ENCODE data around the gene PIMREG. TPM values are rescaled to one million over a fixed set of nuclear protein-coding genes. Genes with fewer than 3 reads are reported as not detected.
A peak's percentile ranks its signal among the peaks of the same experiment; 100 is the strongest.

The PIMREG gene
- polyA plus RNA-seq, 1 experiment = 54.5 TPM

GRCh38 chr17:6428207-6428965 lies 15.9 kb upstream of the PIMREG start:
- ChIA-PET CTCF (interaction anchor here (0.6 to 1.4 kb wide), 2 partner anchors 10 to 16 kb away, joined by 3 to 5 read pairs; no protein-coding TSS in a partner anchor), POLR2A (no interaction called here)
- Histone ChIP-seq H3K27me3 (ENCODE audit: control insufficient read depth, insufficient read depth, low read length) (peaks cover 3% of the 10 kb centered on the region; the same call in 1 of the 2 replicates), H3K36me3 (ENCODE audit: control insufficient read depth, insufficient read depth, low read length) (no peaks in the 10 kb centered on the region), H3K4me3 (ENCODE audit: low read depth, low read length) (no peak overlapping the region)
- no peak for TF ChIP-seq CTCF (IDR thresholded peaks at IDR 0.05; ENCODE audit: insufficient read depth, low read depth, low read length)
- no peak for DNase-seq (ENCODE audit: low read depth)

GRCh38 chr17:6429266-6429665 lies 15.0 kb upstream of the PIMREG start:
- no peaks in the 10 kb centered on the region for H3K36me3 ChIP-seq (ENCODE audit: control insufficient read depth, insufficient read depth, low read length)
- CTCF ChIA-PET = no interaction called here
- no peak overlapping the region for H3K4me3 ChIP-seq (ENCODE audit: low read depth, low read length)
- TF ChIP-seq CTCF (IDR thresholded peaks at IDR 0.05; ENCODE audit: insufficient read depth, low read depth, low read length) = no peak
- POLR2A ChIA-PET = no interaction called here
- no peak for DNase-seq (ENCODE audit: low read depth)
- H3K27me3 ChIP-seq (ENCODE audit: control insufficient read depth, insufficient read depth, low read length) = 0 out of 2 replicates have a peak, but pooled peaks cover 3% of the 10 kb centered on the region

GRCh38 chr17:6430769-6431168 lies 13.5 kb upstream of the PIMREG start:
- Histone ChIP-seq H3K27me3 (ENCODE audit: control insufficient read depth, insufficient read depth, low read length) (0 out of 2 replicates have a peak, but pooled peaks cover 3% of the 10 kb centered on the region), H3K36me3 (ENCODE audit: control insufficient read depth, insufficient read depth, low read length) (no peaks in the 10 kb centered on the region), H3K4me3 (ENCODE audit: low read depth, low read length) (no peak overlapping the region)
- CTCF ChIA-PET = interaction anchor here (0.7 to 1.7 kb wide), 3 partner anchors 18 to 1182 kb away, joined by 3 to 4 read pairs (median 3); no protein-coding TSS in a partner anchor
- no peak for DNase-seq (ENCODE audit: low read depth)
- POLR2A ChIA-PET = no interaction called here
- peak; percentile 38 for TF ChIP-seq CTCF (IDR thresholded peaks at IDR 0.05; ENCODE audit: insufficient read depth, low read depth, low read length)

- H3K4me3 ChIP-seq (ENCODE audit: low read depth, low read length) = no peak within 1 kb of the TSS
- H3K36me3 ChIP-seq (ENCODE audit: control insufficient read depth, insufficient read depth, low read length) = no peaks in the 10 kb centered on the region
- TF ChIP-seq CTCF (IDR thresholded peaks at IDR 0.05; ENCODE audit: insufficient read depth, low read depth, low read length) = no peak
- POLR2A ChIA-PET = no interaction called here
- no peak for DNase-seq (ENCODE audit: low read depth)
- CTCF ChIA-PET = interaction anchor here (1.3 to 3.9 kb wide), 10 partner anchors 9 to 1185 kb away, joined by 3 to 40 read pairs (median 8); partner anchors contain the start of gene PIMREG
- H3K27me3 ChIP-seq (ENCODE audit: control insufficient read depth, insufficient read depth, low read length) = peaks cover 4% of the 10 kb centered on the region
Measured at GRCh38 chr17:6435051-6435450, 9.2 kb upstream of the PIMREG start, which contains the start of gene AIPL1. Gene AIPL1 (minus strand): TSS chr17:6435121. CDS start chr17:6435104, 17 bp downstream.

GRCh38 chr17:6435968-6436367 lies 8.3 kb upstream of the PIMREG start:
- POLR2A ChIA-PET = no interaction called here

More at GRCh38 chr17:6435968-6436367, 8.3 kb upstream of the PIMREG start:
- no peak for DNase-seq (ENCODE audit: low read depth)
- Histone ChIP-seq H3K36me3 (ENCODE audit: control insufficient read depth, insufficient read depth, low read length) (no peaks in the 10 kb centered on the region), H3K4me3 (ENCODE audit: low read depth, low read length) (no peak overlapping the region), H3K27me3 (ENCODE audit: control insufficient read depth, insufficient read depth, low read length) (peaks cover 4% of the 10 kb centered on the region)
- CTCF ChIA-PET = interaction anchor here (0.6 to 3.9 kb wide), 26 partner anchors 8 to 1401 kb away, joined by 3 to 40 read pairs (median 4); partner anchors contain the start of genes C1QBP, NLRP1, PIMREG and SLC52A1
- peak; percentile 82 for TF ChIP-seq CTCF (IDR thresholded peaks at IDR 0.05; ENCODE audit: insufficient read depth, low read depth, low read length)
